ENCODE data around the gene TSPAN9.

TSPAN9 gene

DNA sequence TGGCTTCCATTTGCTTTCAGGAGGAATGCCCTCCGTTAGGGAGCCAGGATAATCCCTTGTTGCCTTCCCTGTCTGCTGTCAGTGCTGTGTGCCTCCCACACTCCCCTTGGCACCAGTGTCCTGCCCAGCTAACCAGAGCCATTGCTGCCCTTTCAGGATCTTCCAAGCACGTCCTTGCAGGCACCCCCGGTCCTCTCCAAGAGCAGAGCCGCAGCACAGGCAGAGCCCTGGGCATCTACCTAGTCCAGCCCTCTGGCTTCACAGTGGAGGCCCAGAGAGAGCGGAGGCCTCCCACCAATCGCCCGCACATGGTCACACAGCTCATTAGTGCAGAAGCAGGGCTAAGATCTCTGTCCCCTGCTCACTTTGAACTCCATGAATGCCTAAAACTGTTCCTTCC, 39.0 kb upstream of the TSPAN9 start:
- TF ChIP-seq, protein P1, sequence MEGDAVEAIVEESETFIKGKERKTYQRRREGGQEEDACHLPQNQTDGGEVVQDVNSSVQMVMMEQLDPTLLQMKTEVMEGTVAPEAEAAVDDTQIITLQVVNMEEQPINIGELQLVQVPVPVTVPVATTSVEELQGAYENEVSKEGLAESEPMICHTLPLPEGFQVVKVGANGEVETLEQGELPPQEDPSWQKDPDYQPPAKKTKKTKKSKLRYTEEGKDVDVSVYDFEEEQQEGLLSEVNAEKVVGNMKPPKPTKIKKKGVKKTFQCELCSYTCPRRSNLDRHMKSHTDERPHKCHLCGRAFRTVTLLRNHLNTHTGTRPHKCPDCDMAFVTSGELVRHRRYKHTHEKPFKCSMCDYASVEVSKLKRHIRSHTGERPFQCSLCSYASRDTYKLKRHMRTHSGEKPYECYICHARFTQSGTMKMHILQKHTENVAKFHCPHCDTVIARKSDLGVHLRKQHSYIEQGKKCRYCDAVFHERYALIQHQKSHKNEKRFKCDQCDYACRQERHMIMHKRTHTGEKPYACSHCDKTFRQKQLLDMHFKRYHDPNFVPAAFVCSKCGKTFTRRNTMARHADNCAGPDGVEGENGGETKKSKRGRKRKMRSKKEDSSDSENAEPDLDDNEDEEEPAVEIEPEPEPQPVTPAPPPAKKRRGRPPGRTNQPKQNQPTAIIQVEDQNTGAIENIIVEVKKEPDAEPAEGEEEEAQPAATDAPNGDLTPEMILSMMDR (IDR thresholded peaks at IDR 0.05; ENCODE audit: low read depth, low read length) = no peak
- H3K4me3 ChIP-seq (ENCODE audit: low read depth, low read length) = no peak overlapping the region
- H3K27me3 ChIP-seq (ENCODE audit: insufficient read depth, low read depth, severe bottlenecking) = no peaks in the 10 kb centered on the region
- H3K36me3 ChIP-seq = peaks cover 37% of the 10 kb centered on the region
- DNase-seq = no peak
- no peaks in the 10 kb centered on the region for H3K9me3 ChIP-seq (ENCODE audit: severe bottlenecking)
- H3K27ac ChIP-seq = no peak overlapping the region

GRCh38 chr12:3038926-3039510, 38.2 kb upstream of the TSPAN9 start:
- H3K9me3 ChIP-seq (ENCODE audit: severe bottlenecking) = no peaks in the 10 kb centered on the region
- TF ChIP-seq, protein P1 (IDR thresholded peaks at IDR 0.05; ENCODE audit: low read depth, low read length) = no peak

DNA sequence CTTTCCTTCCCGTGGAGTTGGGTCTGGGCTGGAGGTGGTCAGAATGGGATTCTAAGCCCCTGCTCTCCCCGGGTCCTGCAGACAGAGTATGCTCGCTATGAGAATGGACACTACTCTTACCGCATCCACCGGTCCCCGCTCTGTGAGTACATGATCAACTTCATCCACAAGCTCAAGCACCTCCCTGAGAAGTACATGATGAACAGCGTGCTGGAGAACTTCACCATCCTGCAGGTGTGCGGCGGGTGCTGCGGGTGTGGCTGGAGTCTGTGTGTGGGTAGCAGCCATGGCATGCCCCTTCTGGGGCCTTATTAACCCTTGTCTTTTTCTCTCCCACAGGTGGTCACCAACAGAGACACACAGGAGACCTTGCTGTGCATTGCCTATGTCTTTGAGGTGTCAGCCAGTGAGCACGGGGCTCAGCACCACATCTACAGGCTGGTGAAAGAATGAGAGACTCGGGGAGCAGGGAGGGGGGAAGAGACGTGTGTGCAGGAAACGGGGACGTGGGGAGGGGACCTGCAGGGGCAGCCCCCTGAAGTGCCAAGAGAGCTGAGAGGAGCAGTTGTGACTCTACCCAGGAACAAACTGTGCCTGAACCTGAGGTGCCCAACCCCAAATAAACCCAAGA, 37.0 kb upstream of the TSPAN9 start:
- H3K27ac ChIP-seq = no peak overlapping the region
- DNase-seq = no peak
- TF ChIP-seq, protein P1 (IDR thresholded peaks at IDR 0.05; ENCODE audit: low read depth, low read length) = no peak
- H3K9me3 ChIP-seq (ENCODE audit: severe bottlenecking) = no peaks in the 10 kb centered on the region
- H3K4me3 ChIP-seq (ENCODE audit: low read depth, low read length) = no peak overlapping the region
- H3K36me3 ChIP-seq = peaks cover 36% of the 10 kb centered on the region
- no peaks in the 10 kb centered on the region for H3K27me3 ChIP-seq (ENCODE audit: insufficient read depth, low read depth, severe bottlenecking)

More at GRCh38 chr12:3038926-3039510, 38.2 kb upstream of the TSPAN9 start:
- no peak for DNase-seq
- H3K27ac ChIP-seq = no peak overlapping the region
- no peak overlapping the region for H3K4me3 ChIP-seq (ENCODE audit: low read depth, low read length)
- peaks cover 37% of the 10 kb centered on the region for H3K36me3 ChIP-seq
- H3K27me3 ChIP-seq (ENCODE audit: insufficient read depth, low read depth, severe bottlenecking) = no peaks in the 10 kb centered on the region

GRCh38 chr12:3040663-3041544, 36.3 kb upstream of the TSPAN9 start:
- Histone ChIP-seq H3K9me3 (ENCODE audit: severe bottlenecking) (no peaks in the 10 kb centered on the region), H3K4me3 (ENCODE audit: low read depth, low read length) (no peak overlapping the region), H3K36me3 (peaks cover 34% of the 10 kb centered on the region), H3K27me3 (ENCODE audit: insufficient read depth, low read depth, severe bottlenecking) (no peaks in the 10 kb centered on the region), H3K27ac (no peak overlapping the region)
- no peak for DNase-seq
- TF ChIP-seq, protein P1 (IDR thresholded peaks at IDR 0.05; ENCODE audit: low read depth, low read length) = no peak

- H3K9me3 ChIP-seq (ENCODE audit: severe bottlenecking) = no peaks in the 10 kb centered on the region
- TF ChIP-seq, protein P1 (IDR thresholded peaks at IDR 0.05; ENCODE audit: low read depth, low read length) = peak; percentile 74
- no peak overlapping the region for H3K4me3 ChIP-seq (ENCODE audit: low read depth, low read length)
- peak; percentile 82 for DNase-seq
- H3K36me3 ChIP-seq = peaks cover 34% of the 10 kb centered on the region
- H3K27ac ChIP-seq = no peak overlapping the region
- no peaks in the 10 kb centered on the region for H3K27me3 ChIP-seq (ENCODE audit: insufficient read depth, low read depth, severe bottlenecking)
These were observed 35.5 kb upstream of the TSPAN9 start for GRCh38 chr12:3041558-3042164.

Measured in WERI-Rb-1 (cell line).